T-helper 9 cell (primary cell): Measurements from ENCODE around the gene GAS2L2.
"Not testable (repeated sequence)": the region's sequence is repeated elsewhere in the genome, so short reads cannot be mapped to it uniquely, and the experiment has no call there.

ENCODE experiments used
- DNase-seq: peaks from one replicate; pipeline ENCODE4 v3.0.0-alpha.2; 2020

Gene GAS2L2

DNA sequence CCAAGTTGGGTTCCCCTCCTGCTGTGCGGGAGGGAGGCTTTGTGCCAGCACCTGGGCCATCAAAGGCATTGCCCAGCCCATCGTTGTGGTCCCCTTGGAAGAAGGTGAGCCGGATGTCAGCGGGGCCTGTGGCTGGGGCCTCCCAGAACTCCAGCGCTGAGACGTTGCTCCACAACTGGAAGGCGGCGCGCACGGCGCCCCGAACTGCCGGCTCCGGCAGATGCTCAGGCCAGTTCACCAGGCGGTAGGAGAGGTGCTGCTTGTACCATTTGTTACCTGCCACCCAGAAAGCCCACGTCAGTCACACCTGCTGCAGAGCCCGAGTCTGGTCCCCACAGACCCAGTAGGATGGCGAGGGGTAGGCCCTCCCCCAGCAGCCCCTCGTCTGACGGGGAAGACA lies 20.1 kb upstream of the GAS2L2 start:
- DNase-seq, result no peak

GRCh38 chr17:35769895-35770486 lies 17.0 kb upstream of the GAS2L2 start:
- no peak for DNase-seq

DNA sequence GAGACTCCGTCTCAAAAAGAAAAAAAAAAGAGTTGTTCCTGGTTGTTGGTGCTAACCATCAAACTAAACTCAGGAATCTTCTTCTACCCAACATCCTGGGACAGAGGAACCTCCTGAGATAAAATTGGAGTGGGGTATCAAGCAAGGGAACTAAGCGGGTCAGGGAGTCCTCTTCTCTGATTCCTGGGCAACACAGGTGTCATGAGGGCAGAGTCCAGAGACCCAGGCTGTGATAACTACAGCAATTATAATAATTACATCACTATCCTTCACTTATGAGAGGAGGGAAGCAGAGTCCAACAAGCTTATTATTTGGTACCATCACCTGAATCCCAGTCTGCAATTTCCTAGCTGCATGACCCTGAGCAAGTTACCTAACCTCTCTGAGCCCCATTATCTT lies 15.8 kb upstream of the GAS2L2 start:
- DNase-seq, result no peak

- DNase-seq, result no peak
Measured at GRCh38 chr17:35766903-35767510, 14.0 kb upstream of the GAS2L2 start.

GRCh38 chr17:35766489-35766877 lies 13.4 kb upstream of the GAS2L2 start:
- no peak for DNase-seq

GRCh38 chr17:35765756-35766488 lies 12.9 kb upstream of the GAS2L2 start:
- no peak for DNase-seq

- DNase-seq, result no peak
Measured at GRCh38 chr17:35765086-35765710, 12.2 kb upstream of the GAS2L2 start.

GRCh38 chr17:35764123-35764991 lies 11.3 kb upstream of the GAS2L2 start:
- peak; percentile 79 for DNase-seq

DNA sequence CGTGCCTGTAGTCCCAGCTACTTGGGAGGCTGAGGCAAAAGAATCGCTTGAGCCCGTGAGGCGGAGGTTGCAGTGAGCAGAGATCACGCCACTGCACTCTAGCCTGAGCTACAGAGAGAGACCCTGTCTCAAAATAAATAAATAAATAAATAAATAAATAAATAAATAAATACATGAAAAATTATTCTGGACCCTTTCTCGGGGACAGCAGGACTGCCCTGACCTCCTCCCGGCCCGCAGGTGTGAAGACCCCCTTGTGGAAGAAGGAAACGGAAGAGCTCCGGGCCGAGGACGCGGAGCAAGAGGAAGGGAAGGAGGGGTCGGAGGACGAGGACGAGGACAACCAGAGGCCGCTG lies 10.7 kb upstream of the GAS2L2 start:
- DNase-seq, result no peak

- no peak for DNase-seq
Measured at GRCh38 chr17:35761601-35762000, 8.6 kb upstream of the GAS2L2 start.

DNA sequence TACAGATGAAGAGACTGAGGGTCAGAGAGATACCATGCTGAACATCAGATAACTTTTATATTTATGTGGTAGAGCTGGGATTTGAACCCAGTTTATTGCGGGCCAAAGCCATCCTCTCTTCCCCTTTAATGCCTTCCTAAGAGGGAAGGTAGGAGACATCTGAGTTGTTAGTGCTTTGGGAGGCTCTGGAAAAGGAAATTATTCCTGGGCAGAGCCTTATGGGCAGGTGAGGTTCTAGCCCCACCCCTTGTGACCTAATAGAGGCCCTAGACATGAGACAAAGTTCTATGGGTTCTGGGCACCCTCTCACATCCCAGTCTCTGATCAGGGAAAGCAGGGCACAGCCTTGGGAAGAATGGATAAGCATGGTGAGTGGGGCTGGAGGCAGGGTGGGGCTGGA lies 7.5 kb upstream of the GAS2L2 start, which contains the start of gene C17orf50:
C17orf50 (plus strand) TSS at position 301 of the 400 bp plus-strand sequence; CDS start at position 356, 55 bp downstream.
- no peak for DNase-seq

GRCh38 chr17:35757243-35757642 lies 4.2 kb upstream of the GAS2L2 start:
- DNase-seq, result no peak

- DNase-seq, result no peak
Measured at GRCh38 chr17:35752471-35752870, 568 bp downstream of the GAS2L2 start.

- not testable (repeated sequence) for DNase-seq
Measured at GRCh38 chr17:35751541-35751940, 1.5 kb downstream of the GAS2L2 start.

- DNase-seq, result no peak
Measured at GRCh38 chr17:35750526-35751395, 2.3 kb downstream of the GAS2L2 start.

GRCh38 chr17:35749560-35750412 lies 3.3 kb downstream of the GAS2L2 start:
- DNase-seq, result no peak

DNA sequence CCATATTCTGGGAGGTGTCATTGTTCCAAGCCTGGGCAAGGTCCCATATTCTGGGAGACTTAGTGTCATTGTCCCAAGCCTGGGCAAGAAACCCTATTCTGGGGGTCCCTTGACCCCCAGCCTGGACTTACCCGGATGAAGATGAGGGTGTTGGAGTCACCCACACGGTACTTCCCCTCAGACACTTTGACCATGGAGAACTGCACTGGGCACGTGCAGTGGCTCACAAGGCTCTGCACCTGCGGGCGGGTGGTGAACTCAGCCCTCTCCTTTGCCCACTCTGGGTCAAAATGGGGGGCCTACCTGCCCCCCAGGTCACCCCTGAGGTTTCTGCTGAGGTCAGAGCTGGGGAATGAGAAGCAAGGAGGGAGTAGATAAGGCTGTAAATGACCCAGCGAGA lies 4.1 kb downstream of the GAS2L2 start:
- DNase-seq, result no peak

GRCh38 chr17:35748341-35748841 lies 4.6 kb downstream of the GAS2L2 start:
- no peak for DNase-seq

- DNase-seq, result peak; percentile 72
Measured at GRCh38 chr17:35747540-35748017, 5.5 kb downstream of the GAS2L2 start.

- DNase-seq, result no peak
Measured at GRCh38 chr17:35745749-35746320, 7.2 kb downstream of the GAS2L2 start.
